Measurements from ENCODE around the gene ERC2.

DNA sequence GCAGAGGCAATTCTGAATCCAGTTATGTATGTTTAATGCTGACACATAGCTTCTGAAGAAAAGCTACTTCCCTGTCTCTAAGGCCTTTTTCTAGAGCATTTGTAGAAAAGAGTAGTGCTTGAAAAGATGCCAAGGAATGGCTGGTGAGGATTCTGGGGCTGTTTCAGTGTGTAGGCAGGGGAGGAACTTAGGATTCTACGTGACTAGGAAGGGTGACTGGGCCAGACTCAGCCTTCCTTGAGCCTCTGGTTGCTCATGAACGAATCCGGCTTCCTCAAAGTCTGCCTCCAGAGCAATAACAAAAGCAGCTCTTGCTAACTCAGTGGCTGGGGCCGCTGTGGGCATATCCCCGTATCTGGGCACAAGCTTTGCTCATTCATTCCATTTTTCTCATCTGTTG, 876.4 kb downstream of the ERC2 start:
- TF ChIP-seq, protein P1, sequence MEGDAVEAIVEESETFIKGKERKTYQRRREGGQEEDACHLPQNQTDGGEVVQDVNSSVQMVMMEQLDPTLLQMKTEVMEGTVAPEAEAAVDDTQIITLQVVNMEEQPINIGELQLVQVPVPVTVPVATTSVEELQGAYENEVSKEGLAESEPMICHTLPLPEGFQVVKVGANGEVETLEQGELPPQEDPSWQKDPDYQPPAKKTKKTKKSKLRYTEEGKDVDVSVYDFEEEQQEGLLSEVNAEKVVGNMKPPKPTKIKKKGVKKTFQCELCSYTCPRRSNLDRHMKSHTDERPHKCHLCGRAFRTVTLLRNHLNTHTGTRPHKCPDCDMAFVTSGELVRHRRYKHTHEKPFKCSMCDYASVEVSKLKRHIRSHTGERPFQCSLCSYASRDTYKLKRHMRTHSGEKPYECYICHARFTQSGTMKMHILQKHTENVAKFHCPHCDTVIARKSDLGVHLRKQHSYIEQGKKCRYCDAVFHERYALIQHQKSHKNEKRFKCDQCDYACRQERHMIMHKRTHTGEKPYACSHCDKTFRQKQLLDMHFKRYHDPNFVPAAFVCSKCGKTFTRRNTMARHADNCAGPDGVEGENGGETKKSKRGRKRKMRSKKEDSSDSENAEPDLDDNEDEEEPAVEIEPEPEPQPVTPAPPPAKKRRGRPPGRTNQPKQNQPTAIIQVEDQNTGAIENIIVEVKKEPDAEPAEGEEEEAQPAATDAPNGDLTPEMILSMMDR (IDR thresholded peaks at IDR 0.05): no peak
- no peak for TF ChIP-seq ZFX (IDR thresholded peaks at IDR 0.05; ENCODE audit: borderline replicate concordance)

Data from 22Rv1 (cell line).